NB4 (cell line): Measurements from ENCODE around the gene CACNA2D2.

Source experiments
- CTCF ChIP-seq: IDR thresholded peaks from one replicate; pipeline ENCODE4 v1.5.1; 2012; ENCODE audit warnings: low read depth, low read length
- MAX ChIP-seq: IDR thresholded peaks from 2 replicates; pipeline ENCODE4 v1.6.1; 2011; ENCODE audit warnings: low read depth, low read length
- POLR2A ChIP-seq: IDR thresholded peaks from 2 replicates; pipeline ENCODE4 v1.6.1; 2011; ENCODE audit warnings: mild to moderate bottlenecking; ENCODE audit not compliant: insufficient read length; ENCODE audit errors: extremely low read depth

GRCh38 chr3:50401978-50402595, 101.3 kb downstream of the CACNA2D2 start:
- TF ChIP-seq POLR2A (no peak), CTCF (no peak), MAX (no peak)
